GM19351 (cell line): ENCODE results near the gene ARL6IP1.

Source experiments
- ATAC-seq: cut with Tn5 transposase; IDR thresholded peaks from one replicate; pipeline ENCODE4 v1.9.1; 2021; ENCODE audit warnings: mild to moderate bottlenecking, moderate library complexity; ENCODE audit not compliant: unreplicated experiment

ARL6IP1 gene

DNA sequence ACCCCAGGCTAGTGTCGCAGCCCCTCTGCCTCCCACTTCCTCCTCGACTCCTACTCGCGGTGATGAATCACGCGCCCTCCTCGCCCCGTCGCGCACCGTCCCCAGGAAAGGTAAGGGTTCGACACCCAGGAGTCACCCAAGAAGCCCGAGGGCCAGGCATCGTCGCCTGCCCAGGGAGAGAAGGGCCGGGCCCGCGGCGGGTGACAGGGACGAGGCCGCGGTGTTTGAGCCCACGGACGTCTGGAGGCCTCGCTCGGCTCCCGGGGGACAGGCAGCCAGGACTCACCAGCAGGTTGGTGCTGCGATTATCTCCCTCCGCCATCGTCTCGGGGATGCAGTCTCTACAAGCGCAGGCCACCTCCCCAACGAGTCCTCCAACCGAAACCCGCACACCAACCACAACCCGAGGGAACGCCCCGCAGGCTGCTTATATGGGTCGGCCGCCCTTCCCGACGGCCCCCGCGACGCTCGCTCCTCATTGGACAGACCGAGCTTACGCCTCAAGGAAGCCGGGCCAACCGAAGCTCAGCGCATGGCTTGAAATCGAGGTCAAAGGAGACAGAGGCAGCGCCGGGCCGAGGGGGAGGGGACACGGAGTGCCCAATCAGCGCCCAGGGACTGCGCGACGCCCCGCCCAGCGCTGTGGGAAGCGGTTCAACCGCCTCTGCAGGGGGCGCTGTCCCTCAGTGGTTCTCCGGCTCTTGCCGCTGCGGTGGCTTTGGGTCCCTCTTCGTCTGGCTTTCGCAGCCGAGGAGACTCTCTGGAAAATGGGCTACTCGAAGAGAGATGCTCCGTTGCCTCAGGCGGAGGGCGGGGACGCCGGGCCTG, at the start of gene ARL6IP1:
TSS of gene ARL6IP1 (minus strand) at position 405 of the 828 bp plus-strand sequence. CDS start at position 322, 83 bp downstream.
- peak; percentile 92 for ATAC-seq

DNA sequence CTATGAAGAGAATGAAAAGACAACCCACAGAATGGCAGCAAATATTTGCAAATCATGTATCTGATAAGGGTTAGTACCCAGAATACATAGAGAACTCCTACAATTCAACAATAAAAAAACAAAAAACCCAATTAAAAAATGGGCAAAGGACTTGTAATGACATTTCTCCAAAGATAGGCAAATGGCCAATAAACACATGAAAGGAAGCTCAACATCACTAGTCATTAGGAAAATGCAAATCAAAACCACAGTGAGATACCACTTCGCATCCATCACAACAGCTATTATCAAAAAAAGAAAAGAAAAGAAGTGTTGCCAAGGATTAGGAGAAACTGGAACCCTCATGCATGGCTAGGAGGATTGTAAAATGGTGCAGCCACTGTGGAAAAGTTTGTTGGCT, 45.1 kb upstream of the ARL6IP1 start:
- no peak for ATAC-seq

DNA sequence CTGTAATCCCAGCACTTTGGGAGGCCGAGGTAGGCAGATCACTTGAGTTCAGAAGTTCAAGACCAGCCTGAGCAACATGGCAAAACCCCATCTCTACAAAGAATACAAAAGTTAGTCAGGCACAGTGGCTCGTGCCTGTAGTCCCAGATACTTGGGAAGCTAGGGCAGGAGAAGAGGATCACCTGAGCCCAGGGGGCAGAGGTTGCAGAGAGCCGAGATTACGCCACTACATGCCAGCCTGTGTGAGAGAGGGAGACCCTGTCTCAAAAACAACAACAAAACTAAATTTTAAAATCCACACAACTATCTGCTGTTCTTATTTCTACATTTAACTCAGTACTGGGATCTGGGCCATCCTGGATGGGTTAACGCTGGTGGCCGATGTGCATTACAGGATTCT, 41.2 kb upstream of the ARL6IP1 start:
- no peak for ATAC-seq

DNA sequence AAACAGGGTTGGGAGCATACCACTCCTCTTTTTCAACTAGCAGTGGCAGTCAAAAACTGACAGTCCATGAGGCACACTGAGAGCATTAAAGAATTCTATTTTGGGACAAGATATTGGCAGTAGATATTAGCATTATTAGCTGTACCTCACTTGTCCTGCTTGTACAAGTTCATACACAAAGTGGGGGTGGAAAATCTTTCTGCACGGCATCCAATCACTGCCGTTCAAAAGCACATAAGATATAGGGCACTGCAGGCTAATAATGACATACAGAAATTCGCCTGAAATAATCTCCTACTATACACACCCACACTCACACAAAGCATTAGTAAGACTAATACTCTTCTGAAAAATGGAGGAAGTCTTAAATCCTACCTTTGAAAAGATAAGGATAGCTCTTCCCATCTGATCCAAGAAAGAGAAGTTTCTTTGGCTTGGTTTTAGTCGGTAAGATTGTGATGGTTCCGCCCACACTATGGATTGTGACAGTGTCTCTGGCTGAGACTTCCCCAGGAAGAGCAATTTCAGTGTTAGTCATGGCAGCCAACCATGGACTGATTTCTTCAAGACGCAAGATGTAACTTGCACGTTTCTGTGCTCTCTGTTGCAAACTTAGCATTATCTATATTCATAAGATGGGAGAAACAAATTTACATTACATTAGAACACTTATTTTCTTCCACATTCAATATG, 40.6 kb upstream of the ARL6IP1 start:
- no peak for ATAC-seq

DNA sequence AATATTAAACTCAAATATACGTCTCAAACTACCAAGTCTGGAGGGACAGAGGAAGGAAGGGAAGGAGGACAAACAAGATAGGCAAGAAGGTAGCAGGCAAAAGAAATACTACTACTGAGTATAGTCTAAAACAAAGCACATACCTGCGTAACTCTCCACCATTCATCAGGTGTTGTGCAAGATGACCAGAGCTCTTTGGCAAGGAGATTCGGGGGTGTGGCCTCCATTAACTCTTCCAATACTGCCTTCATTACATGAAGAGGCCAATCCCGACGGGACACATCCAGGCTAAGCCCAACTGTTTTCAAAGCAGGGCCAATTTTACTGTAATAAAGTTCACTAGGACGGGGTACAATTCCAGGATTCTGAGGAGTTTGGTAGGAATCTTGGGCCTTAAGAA, 38.2 kb upstream of the ARL6IP1 start:
- no peak for ATAC-seq

- no peak for ATAC-seq
Observed at GRCh38 chr16:18836702-18837101, 35.4 kb upstream of the ARL6IP1 start.

- ATAC-seq = no peak
Observed at GRCh38 chr16:18834864-18835263, 33.5 kb upstream of the ARL6IP1 start.

DNA sequence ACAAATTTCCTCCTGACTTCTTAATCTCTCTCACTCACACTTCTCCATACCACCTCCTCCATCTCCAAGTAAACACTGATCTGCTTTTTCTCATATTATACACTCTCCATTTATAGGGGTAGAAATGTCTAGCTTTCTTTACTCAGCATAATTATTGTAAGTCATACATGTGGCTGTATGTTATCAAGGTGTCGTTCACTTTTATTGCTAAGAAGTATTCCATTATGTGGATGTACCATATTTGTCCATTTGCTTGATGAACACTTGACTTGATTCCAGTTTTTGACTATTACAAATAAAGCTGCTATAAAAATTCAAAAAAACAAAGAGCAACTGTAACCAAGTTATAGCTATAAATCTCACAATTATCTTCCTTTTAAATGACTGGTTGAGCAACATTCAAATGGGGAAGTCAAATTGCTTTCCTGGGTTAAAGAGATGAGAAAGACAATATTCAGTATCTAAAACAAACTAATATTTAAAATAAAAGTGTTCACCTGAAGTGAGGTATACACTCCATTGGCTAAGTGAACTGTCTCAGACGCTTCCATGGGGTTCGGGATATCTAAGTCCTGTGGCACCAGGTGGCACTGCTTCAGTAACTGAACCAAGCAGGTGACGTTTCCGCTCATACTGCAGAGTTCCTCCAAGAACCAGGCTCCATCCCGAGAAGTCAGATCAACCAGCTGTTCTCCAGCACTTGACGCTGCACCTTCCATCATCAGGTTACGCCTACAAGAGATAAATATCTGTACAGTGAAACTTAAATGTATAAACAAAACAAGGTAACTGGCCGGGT, 32.6 kb upstream of the ARL6IP1 start:
- no peak for ATAC-seq

DNA sequence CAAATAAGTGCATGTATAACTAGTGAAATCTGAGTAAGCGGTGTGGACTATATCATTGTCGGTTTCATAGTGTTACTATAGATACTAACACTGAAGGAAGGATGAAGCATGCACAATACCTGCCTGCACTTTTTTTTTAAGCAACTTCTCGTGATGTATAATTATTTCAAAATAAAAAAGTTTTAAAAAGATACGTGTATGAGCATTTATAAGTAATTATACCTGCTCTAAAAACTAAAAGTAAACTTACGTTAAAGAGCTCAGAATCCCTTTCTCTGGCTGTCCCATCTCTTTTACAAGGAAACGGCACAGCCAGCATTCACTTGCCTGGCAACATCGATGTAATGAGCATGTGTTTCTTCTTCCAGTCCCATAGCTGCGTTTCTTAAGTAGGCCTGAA, 31.3 kb upstream of the ARL6IP1 start:
- no peak for ATAC-seq

GRCh38 chr16:18832006-18832405, 30.7 kb upstream of the ARL6IP1 start:
- no peak for ATAC-seq

GRCh38 chr16:18829251-18829650, 27.9 kb upstream of the ARL6IP1 start:
- ATAC-seq = no peak

DNA sequence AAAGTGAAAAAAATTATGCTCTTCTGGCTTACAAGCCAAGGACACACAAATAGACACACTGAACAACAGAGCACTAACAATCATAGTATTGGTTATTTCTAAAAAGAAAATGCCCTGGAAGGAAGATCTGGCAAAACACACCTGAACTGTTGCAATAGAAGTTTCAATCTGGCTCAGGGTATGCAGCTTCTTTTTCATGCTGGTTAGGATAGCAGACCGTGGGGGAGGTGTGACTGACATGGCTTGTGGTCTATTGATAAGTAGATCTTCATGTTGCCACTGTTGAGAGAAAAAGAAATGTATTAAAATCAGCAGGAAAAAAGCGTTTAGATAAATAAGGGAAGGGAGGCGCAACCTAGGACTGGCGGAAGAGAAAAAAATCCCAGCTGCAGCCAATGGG, 26.5 kb upstream of the ARL6IP1 start:
- ATAC-seq = no peak

DNA sequence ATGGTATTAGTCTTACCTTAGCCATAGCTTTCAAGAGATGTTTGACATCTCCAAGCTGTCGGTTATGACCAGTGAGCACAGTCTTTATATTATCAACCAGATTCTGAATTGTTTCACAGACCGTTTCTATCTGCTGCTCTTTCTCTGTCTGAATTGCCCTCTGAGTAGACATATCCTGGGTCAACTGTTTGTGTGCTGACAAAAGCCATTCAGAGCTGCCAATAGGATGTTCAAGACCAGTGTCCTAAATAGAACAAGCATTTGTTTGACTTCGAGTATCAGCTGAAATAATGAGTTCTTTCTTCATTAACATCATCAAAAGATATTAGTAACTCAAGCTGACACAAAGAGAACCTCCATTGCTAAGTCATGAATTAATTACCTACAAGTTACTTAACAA, 14.9 kb upstream of the ARL6IP1 start:
- ATAC-seq = no peak

- no peak for ATAC-seq
Observed at GRCh38 chr16:18811925-18812324, 10.6 kb upstream of the ARL6IP1 start.

GRCh38 chr16:18809165-18809564, 7.8 kb upstream of the ARL6IP1 start:
- ATAC-seq = no peak

GRCh38 chr16:18805257-18805773, 4.0 kb upstream of the ARL6IP1 start:
- no peak for ATAC-seq

DNA sequence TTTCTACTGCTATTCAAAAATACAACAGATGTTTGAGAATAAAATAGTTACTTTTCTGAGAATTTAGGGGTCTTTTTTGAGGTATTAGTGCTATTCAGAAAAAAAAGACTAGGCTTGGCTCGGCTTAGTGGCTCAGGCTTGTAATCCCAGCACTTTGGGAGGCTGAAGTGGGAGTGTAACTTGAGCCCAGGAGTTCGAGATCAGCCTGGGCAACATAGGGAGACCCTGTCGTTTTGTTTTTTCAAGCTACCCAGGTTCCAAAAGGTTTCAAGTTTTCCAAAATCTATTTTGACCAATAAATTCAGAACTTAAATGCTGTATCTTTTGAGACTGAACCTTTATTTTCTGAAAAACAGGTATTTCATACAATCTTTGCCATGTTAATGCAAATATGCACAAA, 3.2 kb upstream of the ARL6IP1 start:
- ATAC-seq = no peak

GRCh38 chr16:18803569-18804462, 2.5 kb upstream of the ARL6IP1 start:
- ATAC-seq = no peak

GRCh38 chr16:18802767-18803343, 1.5 kb upstream of the ARL6IP1 start:
- ATAC-seq = no peak

- no peak for ATAC-seq
Observed at GRCh38 chr16:18800775-18801144, 589 bp downstream of the ARL6IP1 start.
